ENCODE data around the gene METTL16.
"Not testable (repeated sequence)": the region's sequence is repeated elsewhere in the genome, so short reads cannot be mapped to it uniquely, and the experiment has no call there.

METTL16 gene

GRCh38 chr17:2502871-2503580, 8.7 kb downstream of the METTL16 start:
- no peak for DNase-seq

- DNase-seq = no peak
These were observed 11.2 kb downstream of the METTL16 start for GRCh38 chr17:2500446-2500845.

- not testable (repeated sequence) for DNase-seq
These were observed 22.4 kb downstream of the METTL16 start for GRCh38 chr17:2489286-2489685.

GRCh38 chr17:2487306-2487705, 24.4 kb downstream of the METTL16 start:
- no peak for DNase-seq

GRCh38 chr17:2486709-2487108, 25.0 kb downstream of the METTL16 start:
- DNase-seq = not testable (repeated sequence)

GRCh38 chr17:2485970-2486369, 25.7 kb downstream of the METTL16 start:
- no peak for DNase-seq

GRCh38 chr17:2485543-2485942, 26.1 kb downstream of the METTL16 start:
- DNase-seq = no peak

GRCh38 chr17:2484876-2485275, 26.8 kb downstream of the METTL16 start:
- DNase-seq = no peak

- DNase-seq = no peak
These were observed 28.6 kb downstream of the METTL16 start for GRCh38 chr17:2483084-2483483.

GRCh38 chr17:2482218-2482617, 29.5 kb downstream of the METTL16 start:
- DNase-seq = peak in 2 of 5 experiments; percentile 13 to 60

GRCh38 chr17:2481760-2482159, 29.9 kb downstream of the METTL16 start:
- no peak for DNase-seq

GRCh38 chr17:2478458-2478857, 33.2 kb downstream of the METTL16 start:
- no peak for DNase-seq

GRCh38 chr17:2475056-2475455, 36.6 kb downstream of the METTL16 start:
- DNase-seq = no peak

GRCh38 chr17:2474371-2474770, 37.3 kb downstream of the METTL16 start:
- DNase-seq = no peak

- DNase-seq = no peak
These were observed 43.4 kb downstream of the METTL16 start for GRCh38 chr17:2468270-2468669.

GRCh38 chr17:2466931-2467330, 44.8 kb downstream of the METTL16 start:
- no peak for DNase-seq

GRCh38 chr17:2462481-2462880, 49.2 kb downstream of the METTL16 start:
- no peak for DNase-seq

- peak in 1 of 5 experiments; percentile 75 for DNase-seq
These were observed 51.8 kb downstream of the METTL16 start for GRCh38 chr17:2459917-2460271.

- no peak for DNase-seq
These were observed 53.8 kb downstream of the METTL16 start for GRCh38 chr17:2457913-2458312.

GRCh38 chr17:2456475-2456874, 55.2 kb downstream of the METTL16 start:
- DNase-seq = no peak

- no peak for DNase-seq
These were observed 55.7 kb downstream of the METTL16 start for GRCh38 chr17:2455956-2456355.

- peak in 1 of 5 experiments; percentile 34 for DNase-seq
These were observed 57.8 kb downstream of the METTL16 start for GRCh38 chr17:2453866-2454265.

GRCh38 chr17:2453325-2453724, 58.4 kb downstream of the METTL16 start:
- DNase-seq = no peak

- DNase-seq = no peak
These were observed 59.4 kb downstream of the METTL16 start for GRCh38 chr17:2452216-2452750.

Data from T-helper 2 cell (primary cell).